Epithelial cell of prostate (primary cell): ENCODE data around the gene ZNF646.
A peak's percentile ranks its signal among the peaks of the same experiment; 100 is the strongest.
"Not testable (repeated sequence)": the region's sequence is repeated elsewhere in the genome, so short reads cannot be mapped to it uniquely, and the experiment has no call there.

Experiments used
- DNase-seq: peaks from one replicate; pipeline ENCODE4 v3.0.0-alpha.2; 2011; ENCODE audit warnings: low read depth, low spot score
- H3K27ac ChIP-seq: fragments of 450-650 bp; 2 replicates; pipeline ENCODE4 v1.5.1; 2017; ENCODE audit warnings: mild to moderate bottlenecking

Gene ZNF646

GRCh38 chr16:31083556-31083955 lies 9.3 kb downstream of the ZNF646 start:
- H3K27ac ChIP-seq = no peak overlapping the region
- DNase-seq = no peak

- DNase-seq = no peak
- no peak overlapping the region for H3K27ac ChIP-seq
Measured at GRCh38 chr16:31083981-31084380, 9.8 kb downstream of the ZNF646 start.

GRCh38 chr16:31084584-31085302 lies 10.5 kb downstream of the ZNF646 start:
- DNase-seq = no peak
- H3K27ac ChIP-seq = peak overlapping the region; percentile 17

GRCh38 chr16:31085411-31085810 lies 11.2 kb downstream of the ZNF646 start:
- H3K27ac ChIP-seq = peak overlapping the region; percentile 17
- no peak for DNase-seq

GRCh38 chr16:31085873-31086628 lies 11.8 kb downstream of the ZNF646 start:
- no peak overlapping the region for H3K27ac ChIP-seq
- no peak for DNase-seq

GRCh38 chr16:31086629-31086906 lies 12.3 kb downstream of the ZNF646 start:
- DNase-seq = no peak
- H3K27ac ChIP-seq = no peak overlapping the region

- H3K27ac ChIP-seq = no peak overlapping the region
- DNase-seq = no peak
Measured at GRCh38 chr16:31087481-31087880, 13.3 kb downstream of the ZNF646 start.

- H3K27ac ChIP-seq = no peak overlapping the region
- no peak for DNase-seq
Measured at GRCh38 chr16:31087971-31088370, 13.7 kb downstream of the ZNF646 start.

- H3K27ac ChIP-seq = no peak within 1 kb of the TSS
- no peak for DNase-seq
Measured at GRCh38 chr16:31088459-31089183, 14.4 kb downstream of the ZNF646 start, which contains the start of gene PRSS53. Gene PRSS53, minus strand, starts transcription at chr16:31088943. Its CDS starts 134 bp downstream, at chr16:31088809.

- H3K27ac ChIP-seq = no peak overlapping the region
- DNase-seq = no peak
Measured at GRCh38 chr16:31089199-31089598, 15.0 kb downstream of the ZNF646 start.

- no peak for DNase-seq
- no peak overlapping the region for H3K27ac ChIP-seq
Measured at GRCh38 chr16:31090540-31090939, 16.3 kb downstream of the ZNF646 start.

- H3K27ac ChIP-seq = no peak overlapping the region
- no peak for DNase-seq
Measured at GRCh38 chr16:31092330-31092729, 18.1 kb downstream of the ZNF646 start.

GRCh38 chr16:31093132-31093703 lies 19.0 kb downstream of the ZNF646 start:
- DNase-seq = no peak
- H3K27ac ChIP-seq = no peak overlapping the region

GRCh38 chr16:31094088-31094423 lies 19.8 kb downstream of the ZNF646 start:
- H3K27ac ChIP-seq = peak overlapping the region; percentile 70
- DNase-seq = no peak

- peak; percentile 88 for DNase-seq
- peak within 1 kb of the TSS; percentile 70 for H3K27ac ChIP-seq
Measured at GRCh38 chr16:31094424-31095120, 20.4 kb downstream of the ZNF646 start, which contains the start of gene VKORC1. Gene VKORC1, minus strand, starts transcription at chr16:31094797. Its CDS starts 68 bp downstream, at chr16:31094729.

- no peak for DNase-seq
- no peak overlapping the region for H3K27ac ChIP-seq
Measured at GRCh38 chr16:31099860-31100638, 25.8 kb downstream of the ZNF646 start.

- not testable (repeated sequence) for H3K27ac ChIP-seq, DNase-seq
Measured at GRCh38 chr16:31100876-31101641, 26.8 kb downstream of the ZNF646 start.

GRCh38 chr16:31105677-31106213 lies 31.5 kb downstream of the ZNF646 start:
- no peak overlapping the region for H3K27ac ChIP-seq
- no peak for DNase-seq
